OCI-LY7 (cell line): Measurements from ENCODE around the gene CD200.

Experiments used
- EZH2phosphoT487 ChIP-seq: fragments of 200-600 bp; sonication (generic); IDR thresholded peaks from 2 replicates; pipeline ENCODE4 v1.6.1; 2018; ENCODE audit warnings: low read depth, borderline replicate concordance, mild to moderate bottlenecking, mixed run types, antibody characterized with exemption, low read length, moderate library complexity, mixed read lengths
- TF ChIP-seq, protein P1 (sequence below): fragments of 200-600 bp; sonication (generic); conservative IDR thresholded peaks from 2 replicates; pipeline ENCODE4 v1.5.1; 2014; ENCODE audit warnings: mild to moderate bottlenecking, antibody characterized with exemption, low read length, moderate library complexity, mixed read lengths

DNA sequence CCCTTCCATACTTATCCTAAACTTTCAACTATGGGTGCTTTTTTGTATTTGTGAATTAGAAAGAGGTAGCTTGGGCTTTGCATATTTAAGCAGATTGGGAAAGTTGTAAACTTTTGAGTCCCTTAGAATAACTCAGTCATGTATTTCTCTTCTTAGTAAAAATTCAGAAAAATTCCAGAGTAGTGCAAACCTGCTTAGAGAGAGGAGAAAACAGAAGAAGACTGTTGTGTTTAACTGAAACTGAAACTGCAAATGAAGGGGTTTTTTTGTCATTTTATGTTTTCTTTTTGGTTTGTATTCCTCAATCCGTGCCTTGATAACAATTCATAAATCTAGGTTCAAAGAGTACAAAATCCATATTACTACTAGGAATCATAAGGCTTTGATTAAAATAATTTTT, 31.3 kb downstream of the CD200 start:
- TF ChIP-seq, protein P1, sequence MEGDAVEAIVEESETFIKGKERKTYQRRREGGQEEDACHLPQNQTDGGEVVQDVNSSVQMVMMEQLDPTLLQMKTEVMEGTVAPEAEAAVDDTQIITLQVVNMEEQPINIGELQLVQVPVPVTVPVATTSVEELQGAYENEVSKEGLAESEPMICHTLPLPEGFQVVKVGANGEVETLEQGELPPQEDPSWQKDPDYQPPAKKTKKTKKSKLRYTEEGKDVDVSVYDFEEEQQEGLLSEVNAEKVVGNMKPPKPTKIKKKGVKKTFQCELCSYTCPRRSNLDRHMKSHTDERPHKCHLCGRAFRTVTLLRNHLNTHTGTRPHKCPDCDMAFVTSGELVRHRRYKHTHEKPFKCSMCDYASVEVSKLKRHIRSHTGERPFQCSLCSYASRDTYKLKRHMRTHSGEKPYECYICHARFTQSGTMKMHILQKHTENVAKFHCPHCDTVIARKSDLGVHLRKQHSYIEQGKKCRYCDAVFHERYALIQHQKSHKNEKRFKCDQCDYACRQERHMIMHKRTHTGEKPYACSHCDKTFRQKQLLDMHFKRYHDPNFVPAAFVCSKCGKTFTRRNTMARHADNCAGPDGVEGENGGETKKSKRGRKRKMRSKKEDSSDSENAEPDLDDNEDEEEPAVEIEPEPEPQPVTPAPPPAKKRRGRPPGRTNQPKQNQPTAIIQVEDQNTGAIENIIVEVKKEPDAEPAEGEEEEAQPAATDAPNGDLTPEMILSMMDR: no peak
- TF ChIP-seq EZH2phosphoT487: no peak
